Lower lobe of right lung (tissue), 2 donors: ENCODE results near the gene CDH22. TPM values are rescaled to one million over a fixed set of nuclear protein-coding genes. Genes with fewer than 3 reads are reported as not detected.

Experiments used
- ATAC-seq, 2 donors: fragments of 200-7000 bp; cut with Tn5 transposase; one replicate each; pipeline ENCODE4 v1.9.1; 2020 to 2022; ENCODE audit warnings: mild to moderate bottlenecking in 2 of 2, moderate library complexity in 2 of 2
- DNase-seq: peaks from one replicate; pipeline ENCODE4 v3.0.0-alpha.2; 2020
- H3K27ac ChIP-seq: fragments of 200-600 bp; one replicate; pipeline ENCODE4 v1.8.0; 2022
- H3K27me3 ChIP-seq: fragments of 200-600 bp; one replicate; pipeline ENCODE4 v1.8.0; 2022; ENCODE audit warnings: low read depth
- H3K36me3 ChIP-seq: fragments of 200-600 bp; one replicate; pipeline ENCODE4 v1.8.0; 2022; ENCODE audit warnings: mild to moderate bottlenecking
- H3K4me1 ChIP-seq: fragments of 200-600 bp; one replicate; pipeline ENCODE4 v1.8.0; 2022
- H3K4me3 ChIP-seq: fragments of 200-600 bp; one replicate; pipeline ENCODE4 v1.8.0; 2022; ENCODE audit warnings: mild to moderate bottlenecking
- H3K9me3 ChIP-seq: fragments of 200-600 bp; one replicate; pipeline ENCODE4 v1.8.0; 2022
- CTCF ChIP-seq: fragments of 200-600 bp; IDR thresholded peaks from one replicate; pipeline ENCODE4 v1.8.0; 2022; ENCODE audit warnings: antibody characterized with exemption, mild to moderate bottlenecking
- intact Hi-C: fragments of 100-400 bp; cut with DNase I; formaldehyde crosslinking; loops from one replicate; pipeline ENCODE4 v1.11.0; 2022
- total RNA-seq: library from RNA; stranded (reverse); fragmentation: NEBNext Ultra II Directional; extraction: Animal tissue kit (Norgen Biotek cat#: 25700); gene quantifications from one replicate; pipeline ENCODE4 v1.2.1, GENCODE V29; 2021
- donor health status: DM: no; HTN: yes; CAD: no; lungs with severe emphysema.

The CDH22 gene
- total RNA-seq, 1 donor from 2014 or later: 0.35 TPM

DNA sequence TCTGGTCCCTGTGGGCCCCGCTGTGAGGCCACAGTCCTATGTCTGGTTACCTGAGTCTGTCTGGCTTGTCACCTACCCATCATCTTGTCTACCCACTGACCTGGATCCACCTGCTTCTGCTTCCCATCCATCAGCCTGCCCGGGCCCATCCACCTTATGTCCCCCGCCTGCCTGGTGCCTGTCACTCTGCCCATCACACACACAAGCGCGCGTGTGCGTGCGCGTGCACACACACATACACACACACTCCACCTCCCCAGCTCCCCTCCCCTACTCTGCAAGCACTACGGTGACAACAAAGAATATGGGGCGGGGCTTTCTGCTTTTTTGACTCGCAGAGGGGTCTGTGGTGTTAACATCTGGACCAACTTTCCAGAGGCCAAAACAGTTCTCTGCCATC is 8.0 kb downstream of the CDH22 start:
- Histone ChIP-seq H3K27me3 (peaks cover 55% of the 10 kb centered on the region), H3K9me3 (no peaks in the 10 kb centered on the region), H3K4me3 (no peak overlapping the region), H3K4me1 (no peaks in the 10 kb centered on the region), H3K36me3 (no peaks in the 10 kb centered on the region), H3K27ac (no peak overlapping the region)
- TF ChIP-seq CTCF: no peak
- ATAC-seq: no peak
- intact Hi-C loops: no loop called here
- no peak for DNase-seq

GRCh38 chr20:46299078-46299477 is 9.2 kb downstream of the CDH22 start:
- DNase-seq (no peak), ATAC-seq (no peak)
- intact Hi-C loops: no loop called here
- no peaks in the 10 kb centered on the region for H3K4me1 ChIP-seq
- no peak for TF ChIP-seq CTCF
- no peak overlapping the region for H3K4me3 ChIP-seq
- no peaks in the 10 kb centered on the region for H3K9me3 ChIP-seq
- no peaks in the 10 kb centered on the region for H3K36me3 ChIP-seq
- H3K27me3 ChIP-seq: peaks cover 55% of the 10 kb centered on the region
- no peak overlapping the region for H3K27ac ChIP-seq

GRCh38 chr20:46298374-46298773 is 9.9 kb downstream of the CDH22 start:
- Histone ChIP-seq H3K4me1 (no peaks in the 10 kb centered on the region), H3K9me3 (no peaks in the 10 kb centered on the region), H3K27ac (no peak overlapping the region), H3K36me3 (no peaks in the 10 kb centered on the region), H3K4me3 (no peak overlapping the region), H3K27me3 (peaks cover 51% of the 10 kb centered on the region)
- no peak for TF ChIP-seq CTCF
- DNase-seq (no peak), ATAC-seq (no peak)
- intact Hi-C loops: no loop called here

DNA sequence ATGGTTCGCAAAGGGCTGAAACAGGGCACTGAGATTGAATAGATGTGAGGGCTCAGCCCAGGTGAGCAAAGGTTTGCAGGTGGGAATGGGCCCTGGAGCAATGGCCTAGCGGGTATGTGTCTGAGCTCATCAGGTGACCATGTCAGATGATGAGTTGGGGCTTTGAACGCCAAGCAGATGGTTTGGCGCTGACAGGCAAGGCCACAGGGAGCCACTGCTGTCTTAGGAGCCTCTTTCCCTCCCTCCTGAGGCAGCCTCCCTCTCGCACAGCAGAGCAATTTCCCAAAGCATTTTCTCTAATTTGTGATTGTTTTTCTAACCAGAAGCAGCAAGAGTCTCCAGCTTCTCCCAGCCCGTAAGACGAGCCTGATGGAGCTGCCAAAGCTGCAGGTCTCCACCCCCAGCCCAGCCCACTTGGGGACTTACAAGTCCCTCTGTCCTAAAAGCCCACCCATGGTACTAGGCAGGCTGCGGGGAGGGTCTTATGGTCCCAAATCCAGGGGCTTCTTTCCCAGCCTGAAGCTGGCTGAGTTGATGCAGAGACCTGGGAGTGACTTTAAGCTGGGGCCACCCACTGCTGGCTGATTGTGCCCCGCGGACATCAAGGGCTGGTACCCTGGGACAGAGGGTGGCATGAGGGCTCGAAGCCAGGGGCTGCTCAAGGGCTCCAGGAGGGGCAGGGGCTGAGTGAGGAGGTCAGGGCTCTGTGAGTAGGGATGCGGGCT is 11.6 kb downstream of the CDH22 start:
- ATAC-seq (no peak), DNase-seq (peak; percentile 10)
- H3K27ac ChIP-seq: no peak overlapping the region
- intact Hi-C loops: no loop called here
- H3K27me3 ChIP-seq: peaks cover 47% of the 10 kb centered on the region
- H3K36me3 ChIP-seq: no peaks in the 10 kb centered on the region
- H3K4me3 ChIP-seq: no peak overlapping the region
- no peak for TF ChIP-seq CTCF
- H3K9me3 ChIP-seq: no peaks in the 10 kb centered on the region
- H3K4me1 ChIP-seq: no peaks in the 10 kb centered on the region

GRCh38 chr20:46293084-46293483 is 15.2 kb downstream of the CDH22 start:
- Histone ChIP-seq H3K4me3 (no peak overlapping the region), H3K36me3 (no peaks in the 10 kb centered on the region), H3K27me3 (peaks cover 41% of the 10 kb centered on the region), H3K4me1 (no peaks in the 10 kb centered on the region), H3K9me3 (no peaks in the 10 kb centered on the region), H3K27ac (no peak overlapping the region)
- TF ChIP-seq CTCF: no peak
- intact Hi-C loops: no loop called here
- ATAC-seq: no peak
- DNase-seq: no peak
